GM19372 (cell line): ENCODE measurements around the gene DNASE1L1.
"Not testable (repeated sequence)": the region's sequence is repeated elsewhere in the genome, so short reads cannot be mapped to it uniquely, and the experiment has no call there.

Experiments
- ATAC-seq: cut with Tn5 transposase; IDR thresholded peaks from one replicate; pipeline ENCODE4 v1.9.1; 2021; ENCODE audit warnings: mild to moderate bottlenecking, low read depth, moderate library complexity; ENCODE audit not compliant: unreplicated experiment

DNASE1L1 gene

GRCh38 chrX:154388094-154388493, 21.0 kb downstream of the DNASE1L1 start:
- not testable (repeated sequence) for ATAC-seq

GRCh38 chrX:154384284-154384892, 24.7 kb downstream of the DNASE1L1 start:
- ATAC-seq: no peak

- no peak for ATAC-seq
These were observed 25.4 kb downstream of the DNASE1L1 start for GRCh38 chrX:154383359-154384283.

- ATAC-seq: no peak
These were observed 26.5 kb downstream of the DNASE1L1 start for GRCh38 chrX:154382483-154383069.

GRCh38 chrX:154381271-154381670, 27.8 kb downstream of the DNASE1L1 start:
- no peak for ATAC-seq

- ATAC-seq: no peak
These were observed 28.3 kb downstream of the DNASE1L1 start for GRCh38 chrX:154380787-154381186.

GRCh38 chrX:154380153-154380552, 28.9 kb downstream of the DNASE1L1 start:
- ATAC-seq: no peak

- no peak for ATAC-seq
These were observed 29.5 kb downstream of the DNASE1L1 start for GRCh38 chrX:154379569-154379951.

GRCh38 chrX:154378799-154379568, 30.1 kb downstream of the DNASE1L1 start, which contains the start of gene EMD:
EMD (plus strand) TSS chrX:154379295; CDS start chrX:154379485, 190 bp downstream.
- ATAC-seq: peak; percentile 81

GRCh38 chrX:154378059-154378798, 30.8 kb downstream of the DNASE1L1 start:
- peak; percentile 3 for ATAC-seq

- no peak for ATAC-seq
These were observed 32.3 kb downstream of the DNASE1L1 start for GRCh38 chrX:154376774-154377173.

- no peak for ATAC-seq
These were observed 33.9 kb downstream of the DNASE1L1 start for GRCh38 chrX:154375156-154375504.

GRCh38 chrX:154374313-154375155, 34.5 kb downstream of the DNASE1L1 start, which contains the start of gene FLNA:
FLNA (minus strand) TSS chrX:154374634; CDS start chrX:154371245, 3,389 bp downstream.
- ATAC-seq: no peak

- ATAC-seq: no peak
These were observed 35.4 kb downstream of the DNASE1L1 start for GRCh38 chrX:154373340-154374306.

- no peak for ATAC-seq
These were observed 36.4 kb downstream of the DNASE1L1 start for GRCh38 chrX:154372612-154373022.

- ATAC-seq: no peak
These were observed 37.2 kb downstream of the DNASE1L1 start for GRCh38 chrX:154371789-154372300.

GRCh38 chrX:154371017-154371788, 37.9 kb downstream of the DNASE1L1 start:
- peak; percentile 52 for ATAC-seq
